ENCODE measurements around the gene AMBRA1. TPM values are rescaled to one million over a fixed set of nuclear protein-coding genes. Genes with fewer than 3 reads are reported as not detected.

The AMBRA1 gene
- polyA plus RNA-seq, 1 of the 3 experiments (the other 2 are of a cell fraction), result 10.4 TPM

- Histone ChIP-seq H3K4me2 (no peak overlapping the region), H3K27ac (ENCODE audit: low read depth in 2 of 2, low read length in 1 of 2) (no peak overlapping the region), H3K27me3 (ENCODE audit: insufficient read depth) (no peaks in the 10 kb centered on the region), H4K20me1 (ENCODE audit: insufficient read depth) (peaks cover 31% of the 10 kb centered on the region; the same call in 1 of the 2 replicates), H3K36me3 (replicated peaks in 1 of 2; ENCODE audit: control insufficient read depth in 1 of 2, insufficient read depth in 2 of 2, low read length in 1 of 2) (peaks cover 3 to 5% of the 10 kb centered on the region in 2 experiments), H3K4me1 (ENCODE audit: control insufficient read depth in 1 of 2, insufficient read depth in 2 of 2, low read depth in 1 of 2, low read length in 1 of 2) (peaks cover 17 to 19% of the 10 kb centered on the region in 2 experiments; a peak in 3 of 4 replicates), H3K9ac (no peak overlapping the region), H3K9me3 (no peaks in the 10 kb centered on the region), H2AFZ (ENCODE audit: low read depth) (no peak overlapping the region), H3K9me2 (no peaks in the 10 kb centered on the region), H3K79me2 (ENCODE audit: insufficient read depth) (peaks cover 78% of the 10 kb centered on the region), H3K4me3 (ENCODE audit: low read depth in 2 of 2, low read length in 1 of 2) (no peak overlapping the region), H3F3A (replicated peaks; ENCODE audit: insufficient read depth) (no peaks in the 10 kb centered on the region)
- CTCF ChIA-PET, result interaction anchor here (0.5 to 17.7 kb wide), 10 partner anchors 12 to 137 kb away, joined by 3 to 423 read pairs (median 8); partner anchors contain the start of gene CHRM4
- 80% methylated on average over 3 of the region's 3 CpGs for WGBS (ENCODE audit: low lambda C conversion rate)
- TF ChIP-seq TAF1 (IDR thresholded peaks at IDR 0.05; ENCODE audit: borderline replicate concordance, low read depth, low read length) (no peak), SMC3 (IDR thresholded peaks at IDR 0.05; ENCODE audit: low read depth, low read length) (no peak), IRF3 (IDR thresholded peaks at IDR 0.05; ENCODE audit: low read depth, low read length) (no peak), RXRA (IDR thresholded peaks at IDR 0.05; ENCODE audit: borderline replicate concordance, low read depth) (no peak), RCOR1 (IDR thresholded peaks at IDR 0.05; ENCODE audit: low read length) (no peak), POLR2AphosphoS5 (IDR thresholded peaks at IDR 0.05; ENCODE audit: low read depth, low read length) (no peak), EZH2phosphoT487 (IDR thresholded peaks at IDR 0.05; ENCODE audit: borderline replicate concordance, low read depth) (no peak), MXI1 (IDR thresholded peaks at IDR 0.05; ENCODE audit: low read depth, low read length) (no peak), TEAD4 (IDR thresholded peaks at IDR 0.05; ENCODE audit: borderline replicate concordance, insufficient read depth) (no peak), GATA2 (CRISPR knock-in tag; IDR thresholded peaks at IDR 0.05) (no peak), ELF1 (IDR thresholded peaks at IDR 0.05) (no peak), FOSL2 (IDR thresholded peaks at IDR 0.05; ENCODE audit: borderline replicate concordance, low read depth) (no peak)
- DNase-seq, result no peak
- POLR2A ChIA-PET, result interaction anchor here (1.1 kb wide), 1 partner anchor 56 kb away, joined by 3 read pairs; no protein-coding TSS in a partner anchor
Observed at GRCh38 chr11:46350695-46351094, 243.1 kb downstream of the AMBRA1 start.

- 85% methylated on average over 13 of the region's 18 CpGs for WGBS (ENCODE audit: low lambda C conversion rate)
- Histone ChIP-seq H3K36me3 (replicated peaks in 1 of 2; ENCODE audit: control insufficient read depth in 1 of 2, insufficient read depth in 2 of 2, low read length in 1 of 2) (peaks cover 0 to 3% of the 10 kb centered on the region in 2 experiments), H3K4me3 (ENCODE audit: low read depth in 2 of 2, low read length in 1 of 2) (peak overlapping the region; percentile 82 to 86; a peak in 3 of 4 replicates), H3K27ac (ENCODE audit: low read depth in 2 of 2, low read length in 1 of 2) (no peak overlapping the region), H3F3A (replicated peaks; ENCODE audit: insufficient read depth) (no peaks in the 10 kb centered on the region), H3K4me1 (ENCODE audit: control insufficient read depth in 1 of 2, insufficient read depth in 2 of 2, low read depth in 1 of 2, low read length in 1 of 2) (peaks cover 17 to 19% of the 10 kb centered on the region in 2 experiments; a peak in 3 of 4 replicates), H3K9me3 (no peaks in the 10 kb centered on the region), H2AFZ (ENCODE audit: low read depth) (no peak overlapping the region), H3K79me2 (ENCODE audit: insufficient read depth) (peaks cover 60% of the 10 kb centered on the region), H4K20me1 (ENCODE audit: insufficient read depth) (peaks cover 31% of the 10 kb centered on the region; the same call in 1 of the 2 replicates), H3K27me3 (ENCODE audit: insufficient read depth) (no peaks in the 10 kb centered on the region), H3K9me2 (no peaks in the 10 kb centered on the region), H3K9ac (peak overlapping the region; percentile 78; the same call in 1 of the 2 replicates), H3K4me2 (peak overlapping the region; percentile 99)
- no peak for DNase-seq
- CTCF ChIA-PET, result interaction anchor here (0.8 to 17.7 kb wide), 9 partner anchors 16 to 212 kb away, joined by 3 to 423 read pairs (median 4); partner anchors contain the start of gene CHRM4
- POLR2A ChIA-PET, result no interaction called here
- TF ChIP-seq IRF3 (IDR thresholded peaks at IDR 0.05; ENCODE audit: low read depth, low read length) (no peak), MAX (IDR thresholded peaks at IDR 0.05; ENCODE audit: low read depth) (no peak), RFX5 (IDR thresholded peaks at IDR 0.05; ENCODE audit: low read length) (no peak), CHD2 (IDR thresholded peaks at IDR 0.05; ENCODE audit: low read length, partially characterized antibody) (no peak), USF2 (IDR thresholded peaks at IDR 0.05; ENCODE audit: borderline replicate concordance, low read depth, low read length) (no peak), MXI1 (IDR thresholded peaks at IDR 0.05; ENCODE audit: low read depth, low read length) (no peak), EP300 (IDR thresholded peaks at IDR 0.05; ENCODE audit: borderline replicate concordance in 1 of 2, low read depth in 1 of 2, low read length in 1 of 2) (no peak), FOSL2 (IDR thresholded peaks at IDR 0.05; ENCODE audit: borderline replicate concordance, low read depth) (no peak), USF1 (IDR thresholded peaks at IDR 0.05; ENCODE audit: borderline replicate concordance, low read depth) (no peak), RAD21 (IDR thresholded peaks at IDR 0.05; ENCODE audit: low read length) (no peak)
Observed at GRCh38 chr11:46348566-46349401, 245.0 kb downstream of the AMBRA1 start.
